GM18868 (cell line): ENCODE measurements around the gene DSG1.
"Not testable (repeated sequence)": the region's sequence is repeated elsewhere in the genome, so short reads cannot be mapped to it uniquely, and the experiment has no call there.

Experiments
- ATAC-seq: cut with Tn5 transposase; IDR thresholded peaks from one replicate; pipeline ENCODE4 v1.9.1; 2021; ENCODE audit warnings: mild to moderate bottlenecking, moderate library complexity; ENCODE audit not compliant: unreplicated experiment

Gene DSG1

DNA sequence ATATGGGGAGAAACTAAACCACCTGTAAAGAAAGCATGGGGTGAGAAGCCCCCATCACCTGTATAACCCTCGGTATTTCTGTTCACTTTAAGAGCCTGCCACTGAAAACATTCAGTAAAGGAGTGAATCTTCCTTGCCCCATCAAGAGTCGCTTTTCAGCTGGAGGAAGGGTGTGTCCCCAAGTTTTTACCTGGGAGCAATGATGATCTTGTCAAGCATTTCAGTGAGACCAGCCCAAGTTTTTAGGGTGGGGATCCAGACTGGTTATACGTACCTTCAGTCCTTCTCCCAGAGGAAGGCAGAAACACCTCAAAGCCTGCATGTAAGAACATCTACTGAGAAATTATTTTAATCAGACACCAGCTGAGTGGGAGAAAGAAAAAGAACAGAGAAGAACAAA, at the start of gene DSG1:
Gene DSG1 (plus strand): TSS at position 301 of the 400 bp plus-strand sequence. CDS start 141 bp downstream, outside the sequence.
- no peak for ATAC-seq

DNA sequence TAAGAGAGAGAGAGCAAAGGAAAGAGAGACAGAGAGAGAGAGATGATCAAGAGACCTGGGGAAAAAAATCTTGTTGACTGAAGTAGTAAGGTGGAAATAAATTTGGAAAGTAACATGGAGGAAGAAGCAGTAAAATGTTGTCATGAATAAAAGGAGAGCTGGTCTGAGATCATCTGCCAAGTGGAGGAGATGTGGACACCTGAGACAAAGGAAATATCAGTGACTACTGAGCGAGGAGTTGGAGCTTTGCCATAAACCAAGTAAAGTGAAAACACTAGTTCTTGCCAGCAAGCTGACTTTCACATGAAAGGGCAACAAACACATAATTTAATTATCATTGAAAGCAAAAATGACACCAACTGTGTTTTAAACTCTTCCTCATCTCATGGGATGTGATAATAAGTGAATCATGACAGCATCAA, 49.0 kb upstream of the DSG1 start:
- peak; percentile 45 for ATAC-seq

DNA sequence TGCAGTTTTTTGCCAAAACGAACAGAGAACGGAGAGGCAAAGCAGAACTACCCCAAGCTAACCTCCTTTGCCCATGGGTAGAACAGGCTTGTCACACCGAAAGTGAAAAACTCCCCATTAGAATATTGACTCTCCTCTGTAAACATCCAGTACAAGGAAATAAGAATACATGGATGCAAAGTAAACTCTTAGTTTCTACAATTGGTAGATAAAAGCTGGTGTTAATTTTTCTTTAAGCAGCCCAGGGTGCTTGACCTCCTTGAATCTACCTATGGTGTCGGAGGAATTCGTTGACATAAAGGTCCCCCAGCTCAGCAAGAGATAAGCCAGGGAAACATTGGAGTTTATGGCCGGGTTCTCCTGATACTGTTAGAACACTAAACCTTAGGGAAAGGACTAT, 48.4 kb upstream of the DSG1 start:
- ATAC-seq = peak; percentile 30

DNA sequence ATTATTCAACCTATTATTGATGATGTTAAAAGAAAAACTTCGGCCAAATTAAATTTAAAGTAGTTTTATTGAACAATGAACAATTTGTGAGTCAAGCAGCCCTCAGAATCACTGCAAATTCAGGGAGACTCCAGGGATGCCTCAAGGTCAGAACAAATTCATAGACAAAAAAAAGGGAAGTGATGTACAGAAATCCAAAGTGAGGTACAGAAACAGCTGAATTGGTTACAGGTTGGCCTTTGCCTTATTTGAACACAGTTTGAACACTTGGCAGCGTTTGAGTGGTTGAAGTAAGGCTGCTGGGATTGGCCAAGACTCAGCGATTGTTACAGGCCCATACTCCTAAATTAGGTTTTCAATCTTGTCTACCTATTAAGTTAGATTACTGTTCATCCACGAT, 47.4 kb upstream of the DSG1 start:
- no peak for ATAC-seq

DNA sequence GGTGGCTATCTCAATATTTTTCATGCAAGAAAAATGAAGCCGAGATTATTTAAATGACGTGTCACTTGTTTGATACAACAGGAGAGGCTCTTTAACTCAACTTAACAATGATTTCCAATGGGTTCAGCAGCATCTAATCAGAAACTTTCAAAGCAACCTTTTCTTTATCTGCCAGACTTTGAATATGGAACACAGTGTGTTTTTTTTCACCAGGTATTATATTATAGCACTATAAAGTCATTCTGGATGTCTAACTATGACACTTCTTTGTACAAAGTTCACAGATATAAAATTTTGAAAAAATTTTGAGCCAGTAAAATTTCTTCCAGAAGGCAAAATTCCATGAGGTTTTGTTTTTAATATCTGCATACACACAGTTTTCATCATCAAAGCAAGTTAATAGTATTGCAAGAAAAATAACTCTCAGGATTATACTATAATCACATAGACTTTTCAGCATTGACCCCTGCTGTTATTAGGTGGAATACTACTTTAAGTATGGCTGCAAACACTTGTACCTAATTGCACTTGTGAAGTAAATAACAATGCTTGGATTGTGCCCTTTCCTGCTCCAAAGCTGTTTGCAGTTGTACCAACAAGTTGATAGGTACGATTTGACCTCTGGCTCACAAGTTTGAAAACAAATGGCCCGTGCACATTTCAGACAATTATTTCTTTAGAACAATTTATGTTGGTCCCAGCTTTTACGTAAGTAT, 44.0 kb upstream of the DSG1 start:
- no peak for ATAC-seq

DNA sequence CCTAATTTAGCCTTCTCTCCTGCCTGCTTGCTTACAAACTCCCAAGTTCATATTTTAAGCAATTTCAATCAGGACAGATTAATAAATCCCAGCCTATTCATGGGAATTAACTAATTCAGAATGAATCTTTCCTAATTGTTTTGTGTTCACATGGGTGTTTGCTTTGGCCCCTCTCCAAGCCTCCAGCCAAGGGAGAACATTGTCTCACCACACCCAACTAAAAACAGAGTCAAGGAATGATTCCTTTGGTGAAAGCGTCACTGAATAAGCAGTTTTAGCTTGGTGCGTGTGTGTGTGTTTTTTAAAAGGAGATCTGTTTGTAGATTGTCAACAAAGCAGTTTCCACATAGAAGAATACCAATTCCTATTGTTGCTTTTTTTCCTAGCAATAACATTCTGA, 43.0 kb upstream of the DSG1 start:
- no peak for ATAC-seq

DNA sequence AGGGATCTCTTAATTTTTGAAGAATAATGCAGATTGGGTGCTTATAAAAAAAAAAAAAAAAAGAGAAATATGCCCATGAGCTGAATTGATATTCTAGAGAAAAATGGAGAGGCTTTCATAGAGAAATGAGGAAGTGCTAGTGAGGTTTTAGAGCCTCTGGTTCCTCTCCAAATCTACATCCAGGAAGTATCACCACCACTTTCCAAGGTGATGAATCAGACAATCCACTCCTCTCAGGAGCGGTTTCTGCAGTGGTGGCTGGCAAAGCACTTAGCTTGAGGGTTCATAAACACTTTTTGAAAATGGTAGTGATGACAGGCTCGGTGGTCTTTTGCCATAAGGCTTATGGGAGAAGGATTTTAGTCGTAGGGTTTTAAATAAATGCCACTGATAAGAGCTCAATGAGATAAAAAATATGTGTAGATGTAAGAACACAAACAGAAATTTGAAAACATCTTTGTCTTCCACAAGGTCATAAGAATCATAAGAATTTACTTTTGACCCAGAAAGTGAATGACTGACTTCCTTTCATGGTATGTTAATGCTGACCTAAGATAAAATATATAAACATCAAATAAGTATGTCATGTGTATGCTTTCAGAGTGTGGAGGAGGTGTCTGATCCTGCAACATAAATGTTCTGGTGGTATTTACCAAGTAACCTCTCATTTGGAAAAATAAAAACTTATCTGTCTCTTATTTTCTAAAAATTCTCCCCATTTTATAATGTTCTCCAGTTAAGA, 42.1 kb upstream of the DSG1 start:
- ATAC-seq = no peak

DNA sequence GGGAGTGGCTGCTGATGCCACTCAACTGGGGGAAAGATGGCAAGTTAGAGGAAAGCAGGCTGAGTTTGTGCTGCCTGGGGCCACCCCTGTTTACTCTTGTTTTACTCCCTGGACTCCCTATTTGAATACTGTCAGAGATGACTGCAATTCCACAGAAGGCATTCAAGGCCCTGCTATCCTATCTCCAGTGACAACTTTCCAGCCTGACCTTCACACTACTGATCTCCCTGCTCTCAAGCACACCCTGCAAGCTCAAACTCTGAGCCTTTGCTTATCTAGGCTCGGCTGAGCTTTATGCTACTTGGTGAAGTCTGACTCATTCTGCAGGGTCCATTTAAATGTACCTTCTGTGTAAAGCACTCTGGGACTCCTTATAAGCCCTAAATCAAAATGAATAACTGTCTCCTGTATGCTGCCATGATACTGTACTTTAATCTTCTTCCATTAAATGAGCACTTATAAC, 39.3 kb upstream of the DSG1 start:
- ATAC-seq = no peak

DNA sequence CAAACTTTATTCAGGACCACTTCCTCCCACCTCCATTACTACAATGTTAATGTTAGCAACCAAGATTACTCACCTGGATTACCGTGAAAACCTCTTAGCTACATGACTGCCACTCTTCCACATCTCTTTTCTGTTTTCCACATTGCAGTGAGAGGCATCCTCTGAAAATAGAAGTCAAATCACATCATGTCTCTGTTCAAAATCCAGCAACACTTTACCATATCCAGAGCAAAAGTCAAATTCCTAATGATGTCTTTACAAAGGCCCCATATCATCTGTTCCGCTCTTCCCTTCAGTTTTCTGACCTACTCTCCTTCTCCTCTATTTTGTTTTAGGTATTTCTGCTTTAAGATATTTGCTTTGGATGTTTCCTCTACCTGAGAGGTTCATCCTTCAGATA, 37.5 kb upstream of the DSG1 start:
- no peak for ATAC-seq

DNA sequence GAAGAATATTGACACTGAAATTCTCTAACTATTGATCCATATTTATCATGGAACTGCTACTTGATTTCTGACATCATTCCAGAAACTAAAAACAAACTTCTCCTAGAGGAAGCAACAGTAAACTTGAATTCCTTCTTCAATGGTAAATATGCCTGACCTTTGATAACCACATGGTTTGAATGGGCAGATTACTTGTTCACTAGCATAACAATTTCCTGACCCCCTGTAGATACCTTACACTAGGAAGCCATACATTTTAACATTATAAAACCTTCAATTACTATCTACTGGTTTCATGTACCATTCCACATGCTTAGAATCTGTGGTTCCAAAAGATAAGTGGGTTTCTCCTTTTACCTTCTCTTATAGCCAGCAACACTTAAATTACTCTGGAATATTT, 36.5 kb upstream of the DSG1 start:
- no peak for ATAC-seq

DNA sequence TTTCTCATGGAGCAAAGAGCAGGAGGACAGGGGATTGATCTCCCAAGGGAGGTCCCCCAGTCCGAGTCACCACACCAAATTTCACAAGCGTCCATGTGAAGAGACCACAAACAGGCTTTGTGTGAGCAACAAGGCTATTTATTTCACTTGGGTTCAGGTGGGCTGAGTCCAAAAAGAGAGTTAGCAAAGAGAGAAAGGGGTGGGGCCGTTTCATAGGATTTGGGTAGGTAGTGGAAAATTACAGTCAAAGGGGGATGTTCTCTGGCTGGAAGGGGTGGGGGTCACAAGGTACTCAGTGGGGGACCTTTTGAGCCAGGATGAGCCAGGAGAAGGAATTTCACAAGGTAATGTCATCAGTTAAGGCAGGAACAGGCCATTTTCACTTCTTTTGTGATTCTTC, 28.5 kb upstream of the DSG1 start:
- not testable (repeated sequence) for ATAC-seq

DNA sequence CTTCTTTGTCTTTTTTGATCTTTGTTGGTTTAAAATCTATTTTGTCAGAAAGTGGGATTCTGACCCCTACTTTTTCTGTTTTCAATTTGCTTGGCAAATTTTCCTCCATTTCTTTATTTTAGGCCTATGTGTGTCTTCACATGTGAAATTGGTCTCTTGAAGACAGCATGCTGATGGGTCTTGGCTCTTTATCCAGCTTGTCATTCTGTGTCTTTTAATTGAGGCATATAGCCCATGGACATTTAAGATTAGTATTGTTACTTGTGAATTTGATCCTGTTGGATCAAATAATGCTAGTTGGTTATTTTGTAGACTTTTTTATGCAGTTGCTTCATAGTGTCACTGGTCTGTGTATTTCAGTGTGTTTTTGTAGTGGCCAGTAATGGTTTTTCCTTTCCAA, 26.3 kb upstream of the DSG1 start:
- ATAC-seq = no peak

DNA sequence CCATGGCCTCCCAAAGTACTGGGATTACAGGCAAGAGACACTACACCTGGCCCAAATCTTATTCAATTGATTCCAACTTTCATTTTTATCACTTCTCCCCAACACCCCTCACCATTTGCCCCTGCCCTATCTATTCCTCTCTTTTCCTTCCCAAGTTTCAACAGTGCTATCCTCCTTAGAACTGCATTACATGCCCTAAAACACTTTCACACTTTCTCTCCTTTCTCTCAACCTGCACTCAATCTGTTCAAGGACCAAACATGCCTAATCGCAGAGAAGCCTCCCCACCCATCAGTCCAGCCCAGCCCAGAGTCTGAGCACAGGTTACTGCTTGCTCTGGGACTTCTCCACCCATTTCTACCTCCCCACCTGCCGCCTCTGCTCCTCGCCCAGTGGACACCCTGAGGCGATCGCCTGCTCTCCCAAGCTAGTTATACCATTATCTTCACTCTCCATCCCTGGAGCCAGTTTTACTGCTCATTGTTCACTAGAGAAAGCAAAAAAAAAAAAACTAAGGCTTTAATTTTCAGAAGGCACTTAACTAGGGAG, 23.7 kb upstream of the DSG1 start:
- ATAC-seq = no peak

DNA sequence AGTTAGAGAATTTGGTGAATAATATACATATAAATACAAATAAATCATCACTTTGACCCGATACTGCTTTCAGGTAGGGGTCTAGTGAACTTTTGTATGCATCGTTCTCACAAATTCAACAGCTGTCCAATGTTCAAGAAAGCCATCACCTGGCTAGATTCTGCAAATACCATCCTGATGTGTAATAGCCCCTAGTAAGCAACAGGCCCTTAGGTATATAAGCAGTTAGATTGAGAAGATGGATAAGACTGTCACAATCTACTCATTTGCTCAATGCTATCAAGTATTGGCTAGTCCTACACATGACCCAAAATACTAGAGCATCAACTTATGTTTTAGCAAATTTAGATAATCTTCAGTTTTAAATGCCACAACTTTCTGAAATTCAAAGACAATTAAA, 20.7 kb upstream of the DSG1 start:
- ATAC-seq = no peak

DNA sequence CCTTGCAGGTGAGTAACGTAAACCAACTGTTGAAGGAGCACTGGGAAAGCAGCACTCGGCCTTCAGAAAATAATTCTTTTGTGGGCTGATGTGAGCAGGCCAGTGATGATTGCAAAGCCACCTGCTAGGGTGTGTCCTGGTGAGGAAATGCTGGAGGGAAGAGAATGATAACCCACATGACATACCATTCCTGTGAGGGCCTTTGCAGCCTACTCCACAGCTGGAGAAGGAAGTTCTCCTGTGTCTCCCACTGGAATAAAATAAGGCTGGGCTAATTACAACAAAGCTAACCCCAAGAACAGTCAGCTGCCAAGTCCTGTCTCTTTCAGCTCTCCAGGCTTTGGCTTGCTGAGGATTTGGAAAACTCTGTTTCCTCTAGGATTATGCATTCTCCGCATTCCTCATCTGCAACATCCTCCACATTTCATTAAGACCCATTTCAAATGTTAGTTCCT, 16.7 kb upstream of the DSG1 start:
- ATAC-seq = no peak

DNA sequence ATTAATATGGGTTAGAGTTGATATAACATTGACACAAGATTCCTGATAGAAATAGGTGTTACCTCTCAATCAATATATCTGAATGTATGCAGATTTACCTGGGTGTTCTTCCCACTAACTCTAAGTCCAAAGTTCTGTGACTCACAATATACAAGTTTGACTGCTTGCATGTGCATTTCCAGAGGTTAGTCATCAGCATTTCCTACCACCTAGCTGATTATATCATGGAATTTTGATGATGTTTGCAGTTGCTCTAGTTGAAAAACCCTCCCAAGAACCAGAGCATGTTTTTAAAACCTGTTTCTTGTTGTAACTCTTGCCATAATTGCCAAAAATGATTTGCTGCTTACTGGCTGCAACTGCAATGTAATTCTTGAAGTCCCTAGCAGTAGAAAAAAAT, 15.0 kb upstream of the DSG1 start:
- ATAC-seq = no peak

DNA sequence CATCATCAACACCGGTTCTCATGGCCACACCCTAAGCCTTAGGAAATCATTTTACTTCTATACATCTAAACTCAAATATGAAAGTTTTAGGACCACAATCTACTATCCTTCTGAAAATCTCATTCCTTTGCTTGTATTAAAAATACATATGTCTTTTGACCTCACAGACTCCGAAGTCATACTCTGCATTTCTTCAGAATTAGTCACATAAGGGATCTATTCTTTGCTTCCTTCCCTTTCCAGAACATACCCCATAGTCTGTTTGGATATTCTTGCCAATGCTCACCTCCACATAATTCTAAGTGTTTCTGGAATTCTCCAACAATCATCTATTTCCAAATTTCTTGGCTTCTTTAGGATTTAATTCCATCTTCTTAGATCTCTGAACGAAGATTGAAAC, 14.2 kb upstream of the DSG1 start:
- ATAC-seq = no peak

DNA sequence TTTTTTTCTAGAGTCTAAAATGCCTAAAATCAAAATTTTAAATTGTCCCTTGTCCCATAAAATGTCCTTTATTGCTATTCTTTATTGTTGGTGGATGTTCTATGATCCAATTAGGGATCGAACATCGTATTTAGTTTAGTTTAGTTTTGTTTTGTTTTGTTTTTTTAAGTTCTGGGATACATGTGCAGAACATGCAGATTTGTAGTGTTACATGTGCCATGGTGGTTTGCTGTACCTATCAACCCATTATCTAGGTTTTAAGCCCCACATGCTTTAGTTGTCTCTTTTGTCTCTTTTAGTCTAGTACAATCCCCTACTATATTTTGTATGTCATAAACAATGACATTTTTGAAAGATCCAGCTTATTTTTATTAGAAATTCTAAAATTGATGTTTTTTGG, 8.8 kb upstream of the DSG1 start:
- ATAC-seq = no peak

DNA sequence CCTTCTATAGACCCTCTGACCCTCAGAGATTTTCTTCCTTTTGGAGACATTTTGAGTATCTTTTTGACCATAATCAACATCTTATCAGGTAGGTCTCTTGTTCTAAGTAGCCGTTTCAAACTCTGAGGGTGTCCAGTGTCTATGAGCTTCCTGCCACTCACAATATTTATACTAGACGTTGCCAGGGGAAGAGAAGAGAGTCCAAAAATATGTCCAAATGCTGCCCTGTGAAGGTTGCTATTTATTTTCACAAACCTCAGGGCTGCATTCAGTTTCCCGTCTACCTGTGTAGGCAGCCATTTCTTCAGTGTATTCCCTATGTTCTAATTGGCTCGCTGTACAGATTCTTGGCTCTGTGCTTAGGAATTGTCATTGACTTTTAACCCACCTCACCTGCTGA, 986 bp upstream of the DSG1 start:
- ATAC-seq = no peak

DNA sequence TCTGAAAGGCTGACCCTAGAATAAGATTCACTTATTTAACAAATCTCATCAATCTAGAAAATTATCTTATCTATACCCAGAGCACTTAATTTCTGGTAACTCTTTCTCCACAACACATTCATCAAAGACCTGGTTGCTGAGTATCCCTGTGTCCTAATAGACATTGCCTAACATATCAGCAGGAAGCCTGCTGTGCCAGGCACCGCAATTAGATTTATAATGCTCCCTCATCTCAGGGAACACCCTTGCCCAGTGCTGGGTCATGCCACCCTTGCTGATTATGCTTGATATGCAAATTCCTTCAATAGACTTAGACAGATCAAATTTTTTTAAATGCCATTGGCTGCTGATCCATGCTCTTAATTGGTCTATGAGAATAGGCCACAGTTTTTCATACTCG, 3.8 kb downstream of the DSG1 start:
- ATAC-seq = no peak

DNA sequence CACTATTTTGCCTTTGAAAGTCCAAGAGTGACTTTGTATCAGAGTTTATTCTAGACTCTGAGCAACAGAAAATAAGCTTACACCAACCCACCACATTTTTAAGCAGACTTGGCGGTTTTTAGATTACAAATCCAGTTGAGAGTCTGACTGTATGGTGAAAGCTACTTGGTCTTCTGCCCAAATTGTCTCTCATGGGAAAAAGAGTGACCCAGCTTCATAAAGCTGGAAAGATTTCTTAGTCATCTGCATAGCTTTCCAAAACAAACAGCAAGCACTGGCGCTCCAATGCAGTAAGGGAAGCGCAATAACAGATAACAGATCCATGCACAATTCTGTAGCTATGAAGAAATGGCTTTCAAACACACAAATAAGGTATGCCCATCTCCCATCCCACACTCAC, 7.1 kb downstream of the DSG1 start:
- ATAC-seq = no peak

DNA sequence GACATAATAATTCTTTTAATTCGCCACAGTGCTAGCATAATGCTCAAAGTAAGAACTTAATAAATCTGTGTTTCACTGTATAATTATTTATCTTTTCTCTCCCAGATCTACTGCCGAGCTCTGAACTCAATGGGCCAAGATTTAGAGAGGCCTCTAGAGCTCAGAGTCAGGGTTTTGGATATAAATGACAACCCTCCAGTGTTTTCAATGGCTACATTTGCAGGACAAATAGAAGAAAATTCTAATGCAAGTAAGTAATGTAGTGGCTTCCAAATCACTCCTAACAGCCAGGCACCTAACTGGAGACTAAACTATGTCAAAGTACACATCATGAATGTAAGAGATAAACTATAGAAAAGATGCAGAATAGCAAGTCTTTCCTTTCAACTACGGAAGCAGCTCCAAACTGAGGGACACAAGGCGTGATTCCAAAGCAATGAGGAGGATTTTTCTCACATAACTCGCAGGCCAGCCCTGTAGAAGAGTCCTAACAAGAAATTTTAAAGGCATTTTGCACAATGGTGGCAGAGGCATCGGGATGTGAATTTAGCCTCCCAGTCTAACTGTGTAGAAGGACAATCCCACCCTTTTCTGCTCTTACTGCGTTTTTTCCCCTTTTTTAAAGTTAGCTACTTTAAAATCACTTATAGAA, 12.0 kb downstream of the DSG1 start:
- no peak for ATAC-seq
